Activated gamma-delta T cell (primary cell): ENCODE data around the gene NUP210.

Experiments used
- DNase-seq: peaks from one replicate; lab custom pipeline; 2025; lab: John Stamatoyannopoulos, UW

The NUP210 gene

DNA sequence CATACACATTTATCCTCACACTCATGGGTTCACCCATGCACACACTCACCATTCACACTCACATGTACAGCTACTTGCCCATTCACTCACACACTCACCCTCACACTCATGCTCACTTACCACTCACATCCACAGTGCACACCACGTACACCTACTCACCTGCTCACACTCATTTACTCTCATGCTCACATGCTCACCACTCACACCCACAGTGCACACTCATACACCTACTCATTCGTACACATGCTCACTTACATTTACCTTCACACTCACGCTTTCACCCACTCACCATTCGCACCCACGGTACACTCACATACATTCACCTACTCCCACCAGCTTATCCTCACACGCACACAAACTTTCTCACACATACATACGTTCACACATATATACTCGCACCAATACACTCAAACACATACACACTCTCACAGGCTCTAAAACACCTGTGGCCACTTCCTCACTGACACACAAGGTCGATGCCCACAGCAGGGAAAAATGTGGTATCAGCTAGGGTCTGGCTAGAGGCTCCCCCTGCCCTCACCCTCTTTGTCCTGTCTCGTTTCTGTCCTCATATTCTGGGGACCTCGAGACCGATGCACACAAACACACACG lies 46.0 kb downstream of the NUP210 start:
- no peak for DNase-seq

DNA sequence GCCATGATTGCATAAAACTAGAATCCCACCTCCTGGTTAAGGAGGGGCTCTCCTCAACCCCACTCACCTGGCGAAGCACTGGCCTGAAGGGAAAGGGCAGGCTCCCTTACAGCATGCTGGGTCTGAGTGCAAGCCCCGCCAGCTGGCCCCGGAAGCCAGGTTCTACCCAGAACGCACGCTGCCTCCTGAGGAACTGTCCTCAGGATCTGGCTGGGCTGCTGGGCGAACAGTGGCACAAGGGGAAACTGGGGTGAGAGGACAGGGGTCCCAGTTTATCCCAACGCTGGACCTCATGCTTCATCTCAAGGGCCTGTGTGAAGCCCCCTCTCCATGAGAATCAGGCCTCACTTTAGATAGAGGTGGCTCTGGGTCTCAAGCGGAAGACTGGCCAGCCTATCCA lies 47.5 kb downstream of the NUP210 start:
- DNase-seq: no peak

DNA sequence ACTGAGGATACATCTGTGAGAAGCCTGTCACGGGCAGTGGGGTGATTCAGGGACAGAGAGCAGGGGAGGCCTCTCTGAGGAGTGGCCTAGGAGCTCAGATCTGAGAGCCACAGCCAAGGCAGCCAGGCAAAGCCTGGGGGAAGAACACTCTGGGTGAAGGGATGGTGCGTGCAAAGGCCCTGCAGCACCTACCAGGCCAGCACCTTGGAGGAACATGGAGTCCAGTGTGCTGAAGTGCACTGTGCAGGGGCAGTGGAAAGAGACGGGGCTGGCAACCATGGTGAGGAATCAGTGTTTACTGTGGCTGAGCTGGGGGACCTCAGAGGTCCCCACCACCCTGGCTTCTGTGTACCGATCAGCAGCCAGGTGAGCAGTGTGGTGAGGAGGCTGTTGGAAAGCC lies 48.0 kb downstream of the NUP210 start:
- DNase-seq: no peak

DNA sequence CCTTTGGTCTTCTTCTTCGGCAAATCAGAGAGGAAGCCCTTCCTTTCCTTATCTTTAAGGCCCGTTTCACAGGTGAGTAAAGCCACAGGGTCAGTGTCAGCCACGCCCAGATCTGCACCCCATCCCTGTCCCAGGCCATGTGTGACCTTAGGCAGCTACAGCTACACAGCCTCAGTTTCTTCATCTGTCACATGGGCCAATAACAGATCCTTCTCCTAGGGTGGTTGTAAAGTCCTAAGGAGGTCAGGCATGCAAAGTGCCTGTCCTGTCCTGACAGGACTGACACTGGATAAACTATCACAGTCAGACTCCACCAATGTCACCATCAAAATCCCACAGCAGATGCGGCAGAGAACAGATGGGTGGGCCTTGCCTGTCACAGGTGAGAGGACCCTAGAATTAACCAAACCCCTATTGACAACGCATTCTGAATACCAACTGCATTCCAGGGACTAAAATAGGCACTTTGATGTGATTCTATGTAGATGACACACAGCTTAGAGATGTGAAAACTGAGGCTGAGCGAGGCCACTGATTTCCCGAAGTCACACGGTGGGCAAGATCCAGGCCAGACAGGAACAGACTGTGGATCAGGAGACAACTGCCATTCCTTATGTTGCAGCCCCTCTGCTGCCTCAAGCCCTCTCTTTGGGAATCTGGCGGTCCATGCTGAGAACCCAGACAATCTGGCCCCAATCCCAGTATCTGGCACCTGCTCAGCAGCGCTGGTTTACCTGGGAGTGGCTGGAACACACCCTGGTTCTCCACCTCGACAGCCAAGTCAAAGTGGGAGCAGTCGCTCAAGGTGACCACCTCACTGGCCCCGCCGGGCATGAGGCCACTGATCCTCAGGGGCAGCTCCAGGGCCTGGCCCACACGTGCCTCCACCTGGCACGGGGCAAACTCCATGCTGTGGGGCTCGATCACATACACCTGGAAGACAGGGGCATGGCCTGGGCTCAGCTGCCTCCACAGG lies 48.7 kb downstream of the NUP210 start:
- no peak for DNase-seq

DNA sequence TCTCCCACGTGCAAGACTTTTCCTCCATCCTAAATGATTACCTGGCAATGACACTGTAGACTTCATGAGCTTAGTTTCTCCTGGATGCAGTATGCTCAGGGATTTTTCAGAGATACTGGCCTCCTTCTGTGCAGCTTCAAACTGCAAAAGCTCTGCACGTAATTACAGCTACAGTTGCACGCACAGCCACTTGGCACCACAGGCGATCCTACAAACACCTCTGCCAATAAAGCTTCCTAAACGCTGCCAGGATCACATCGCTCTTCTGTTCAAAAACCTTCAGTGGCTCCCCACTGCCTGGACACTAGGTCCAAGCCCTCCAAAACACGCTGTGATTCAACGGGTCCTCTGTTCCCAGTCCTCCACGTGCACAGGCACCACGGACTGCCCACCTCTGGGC lies 49.5 kb downstream of the NUP210 start:
- no peak for DNase-seq

DNA sequence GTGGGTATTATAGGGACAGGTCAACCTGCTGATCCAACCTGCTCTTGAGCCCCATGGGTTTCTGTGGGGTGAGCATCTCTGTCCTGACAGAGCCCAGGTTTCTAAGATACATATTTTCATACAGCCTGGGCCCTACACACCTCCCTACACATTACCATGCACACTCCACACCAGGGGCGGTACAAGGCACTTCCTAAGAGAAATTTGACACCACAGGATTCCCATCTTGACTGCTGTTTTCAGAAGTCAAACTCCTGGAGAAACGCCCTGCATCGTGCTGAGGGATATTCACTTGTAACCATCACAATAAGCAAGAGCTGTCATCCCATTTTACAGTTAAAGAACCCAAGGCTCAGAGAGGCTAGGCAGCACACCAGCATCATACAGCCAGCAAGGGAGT lies 50.1 kb downstream of the NUP210 start:
- DNase-seq: no peak

DNA sequence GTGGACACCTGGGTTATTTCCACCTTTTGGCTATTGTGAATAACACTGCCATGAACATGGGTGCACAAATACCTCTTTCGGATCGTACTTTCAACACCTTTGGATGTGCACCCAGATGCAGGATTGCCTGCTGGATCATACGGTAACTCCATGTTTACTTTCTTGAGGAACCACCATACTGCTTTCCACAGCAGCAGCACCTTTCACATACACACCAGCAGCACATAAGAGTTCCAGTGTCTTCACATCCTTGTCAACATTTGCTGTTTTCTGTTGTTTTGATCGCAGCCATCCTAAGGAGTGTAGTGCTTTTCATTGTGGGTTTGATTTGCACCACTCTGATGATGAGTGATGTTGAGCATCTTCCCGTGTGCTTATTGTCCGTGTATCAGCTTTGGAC lies 51.3 kb downstream of the NUP210 start:
- no peak for DNase-seq

DNA sequence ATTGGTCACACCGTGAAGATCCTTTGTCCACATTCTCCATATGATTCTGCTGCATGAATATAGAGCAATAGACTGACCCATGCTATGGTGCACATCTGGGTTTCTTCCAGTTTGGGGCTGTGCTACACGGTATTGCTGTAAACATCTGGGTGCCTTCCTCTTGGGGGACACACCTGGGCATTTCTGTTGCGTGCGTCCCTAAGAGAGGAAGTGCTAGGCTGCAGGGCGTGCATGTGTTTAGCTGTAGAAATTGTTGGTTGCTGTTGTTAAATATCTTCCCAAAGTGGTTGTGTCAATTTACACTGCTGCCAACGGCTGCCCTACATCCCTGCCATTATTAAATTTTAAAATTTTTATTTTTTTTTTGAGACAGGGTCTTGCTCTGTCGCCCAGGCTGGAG lies 52.4 kb downstream of the NUP210 start:
- DNase-seq: no peak

DNA sequence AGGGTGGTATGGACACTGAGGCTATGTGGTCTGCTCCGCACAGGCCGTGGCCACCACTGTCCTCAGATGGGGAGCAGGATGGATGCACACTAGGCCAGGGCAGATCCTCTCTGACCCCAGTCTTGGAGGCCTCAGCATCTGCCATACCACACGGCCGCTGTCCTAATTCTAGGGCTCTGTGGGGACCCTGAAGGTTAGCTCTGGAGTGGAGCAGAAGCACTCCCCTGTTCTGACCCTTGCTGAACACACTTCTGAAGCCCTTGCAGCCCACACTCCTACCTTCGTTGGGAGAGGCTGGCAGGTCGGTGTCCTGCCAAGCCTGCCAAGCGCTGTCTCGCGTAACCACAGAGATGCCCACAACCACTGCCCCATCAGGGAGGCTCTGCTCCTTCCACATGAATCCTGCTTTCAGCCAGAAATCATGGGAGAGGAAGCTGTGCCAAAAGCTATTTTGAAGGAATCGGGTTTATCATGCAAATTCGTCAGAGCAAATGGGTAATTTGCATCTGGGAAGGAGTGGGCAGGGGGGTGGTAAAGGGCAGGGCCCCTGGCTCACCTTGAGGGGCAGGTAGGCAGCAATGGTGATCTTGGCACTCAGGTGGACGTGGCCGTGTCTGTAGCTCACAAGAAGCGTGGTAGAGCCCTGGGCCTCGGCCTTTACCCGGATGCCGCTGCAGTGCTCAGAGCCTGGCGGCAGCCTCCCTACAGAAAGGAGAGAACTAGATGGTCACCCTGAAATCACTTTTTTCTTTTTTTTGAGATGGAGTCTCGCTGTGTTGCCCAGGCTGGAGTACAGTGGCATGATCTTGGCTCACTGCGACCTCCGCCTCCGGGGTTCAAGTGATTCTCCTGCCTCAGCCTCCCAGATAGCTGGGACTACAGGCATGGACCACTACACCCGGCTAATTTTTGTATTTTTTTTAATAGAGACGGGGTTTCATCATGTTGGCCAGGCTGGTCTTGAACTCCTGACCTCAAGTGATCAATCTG lies 54.4 kb downstream of the NUP210 start:
- no peak for DNase-seq

DNA sequence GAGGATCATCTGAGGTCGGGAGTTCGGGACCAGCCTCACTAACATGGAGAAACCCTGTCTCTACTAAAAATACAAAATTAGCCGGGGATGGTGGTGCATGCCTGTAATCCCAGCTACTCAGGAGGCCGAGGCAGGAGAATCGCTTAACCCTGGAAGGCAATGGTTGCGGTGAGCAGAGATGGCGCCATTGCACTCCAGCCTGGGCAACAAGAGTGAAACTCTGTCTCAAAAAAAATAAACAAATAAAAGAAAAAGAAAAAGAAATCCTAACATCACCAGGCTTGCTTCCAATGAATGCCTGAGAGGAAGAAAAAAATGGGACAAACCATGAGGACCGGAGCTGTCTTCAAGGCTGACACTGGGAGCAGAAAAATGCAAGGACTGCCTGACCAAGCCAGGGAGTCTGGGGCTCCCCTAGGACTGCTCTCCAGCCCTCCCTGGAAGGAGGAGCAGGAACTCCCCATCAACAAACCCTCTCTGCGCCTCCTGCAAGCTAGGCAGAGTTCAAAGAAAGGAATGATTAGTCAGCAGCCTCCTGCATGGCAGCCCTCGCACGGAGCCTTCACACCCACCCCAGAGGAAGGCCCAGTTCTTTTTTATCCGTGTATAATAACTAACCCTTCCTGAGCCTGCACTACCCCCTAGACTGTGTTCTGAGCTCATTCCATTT lies 55.4 kb downstream of the NUP210 start:
- DNase-seq: no peak

- DNase-seq: no peak
Measured at GRCh38 chr3:13362551-13362950, 57.6 kb downstream of the NUP210 start.

DNA sequence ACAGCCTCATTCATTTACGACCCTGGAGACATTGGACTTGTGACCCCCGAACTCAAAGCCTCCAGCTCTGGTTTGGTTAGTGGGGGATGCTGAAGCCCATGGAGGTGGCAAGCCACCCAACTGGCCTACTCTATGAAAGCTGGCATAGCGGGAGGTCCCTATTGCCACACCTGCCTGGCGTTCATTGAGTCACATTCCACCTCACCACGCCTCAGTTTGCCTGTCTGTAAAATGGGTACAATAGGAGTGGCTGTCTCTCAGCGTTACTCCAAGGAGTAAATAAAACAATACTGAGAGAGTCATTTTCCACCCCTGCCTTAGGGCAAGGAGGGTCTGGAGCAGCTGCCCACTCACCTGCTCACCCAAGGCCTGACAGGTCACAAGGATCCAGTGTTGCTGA lies 60.2 kb downstream of the NUP210 start:
- no peak for DNase-seq

DNA sequence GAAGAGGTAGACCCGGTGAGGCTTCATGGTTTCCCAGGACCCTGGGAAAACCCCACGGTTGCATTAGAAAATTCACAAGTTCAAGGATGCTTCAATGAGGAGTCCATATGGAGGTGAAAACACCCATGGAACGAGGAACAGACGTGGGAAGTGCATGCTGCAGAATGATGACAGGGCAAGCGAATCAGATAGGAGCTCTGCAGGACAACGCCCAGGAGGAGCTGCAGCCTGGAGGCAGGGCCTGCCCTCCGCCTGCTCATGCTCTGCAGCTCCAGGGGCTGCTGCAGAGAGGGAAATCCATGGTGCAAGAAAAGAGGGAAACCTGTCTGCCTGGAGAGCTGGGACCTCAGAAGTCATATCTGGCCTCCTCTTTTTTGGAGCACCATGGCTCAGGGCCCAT lies 61.5 kb downstream of the NUP210 start:
- no peak for DNase-seq

GRCh38 chr3:13358051-13358450 lies 62.1 kb downstream of the NUP210 start:
- DNase-seq: no peak

DNA sequence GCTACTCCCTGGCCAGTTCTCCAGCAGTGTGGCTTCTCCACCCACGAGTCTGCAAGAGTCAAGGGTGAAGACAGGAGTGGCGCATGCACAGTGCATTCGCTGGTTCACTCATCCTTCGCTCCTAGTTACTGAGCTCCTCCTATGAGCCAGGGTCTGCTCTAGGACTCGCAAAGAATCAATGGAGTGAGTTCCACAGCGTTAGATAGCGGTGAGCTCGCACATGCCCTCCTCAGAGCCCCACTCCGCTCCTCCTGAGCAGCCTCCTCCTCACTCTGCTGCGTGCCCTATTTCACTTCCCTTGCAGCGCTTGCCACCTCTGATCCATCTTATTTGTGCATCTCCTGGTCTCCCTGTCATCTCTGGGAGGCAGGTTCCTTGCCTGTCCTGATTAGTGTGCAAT lies 63.0 kb downstream of the NUP210 start:
- DNase-seq: no peak

GRCh38 chr3:13353936-13354542 lies 66.1 kb downstream of the NUP210 start:
- no peak for DNase-seq

DNA sequence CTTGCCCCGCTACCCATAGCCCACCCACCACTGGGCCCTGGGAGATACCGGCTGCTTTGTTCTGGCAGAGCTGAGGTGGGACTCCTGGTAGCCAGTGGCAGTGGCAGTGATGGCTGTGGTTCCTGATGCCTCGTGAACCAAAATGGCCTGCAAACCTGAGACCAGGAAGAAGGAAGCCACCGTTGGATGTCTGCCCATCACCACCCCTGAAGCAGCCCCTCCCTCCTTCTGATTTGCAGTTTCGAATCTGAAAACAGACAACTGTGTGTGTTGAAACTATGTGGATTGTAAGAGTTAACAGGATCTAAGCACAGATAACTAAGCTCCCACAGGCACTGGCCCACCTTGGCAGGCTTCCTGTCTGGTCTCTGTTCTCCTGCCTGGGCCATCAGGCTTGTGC lies 66.6 kb downstream of the NUP210 start:
- DNase-seq: no peak

DNA sequence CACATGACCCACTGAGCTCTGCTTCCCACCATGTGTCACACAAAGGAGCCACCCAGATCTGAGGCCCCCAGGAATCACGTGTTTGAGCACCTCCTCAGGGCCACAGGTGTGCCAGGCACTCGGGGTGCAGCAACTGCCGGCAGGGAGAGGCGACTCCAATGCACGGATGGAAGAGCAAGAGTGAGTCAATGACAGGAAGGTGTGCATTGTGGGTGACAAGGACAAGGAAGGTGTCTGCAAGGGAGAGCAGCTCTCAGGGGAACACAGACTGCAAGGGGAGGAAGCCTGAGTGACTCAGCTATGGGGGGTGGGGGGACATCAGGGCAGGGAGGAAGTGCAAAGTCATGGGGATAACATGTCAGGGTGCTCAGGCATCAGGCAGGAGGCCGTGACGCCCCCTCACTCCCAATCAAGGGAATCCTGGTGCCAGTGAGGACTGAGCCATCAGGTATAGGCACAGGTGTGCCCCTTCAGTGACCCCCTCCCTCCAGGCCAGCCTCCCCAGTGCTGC lies 67.4 kb downstream of the NUP210 start:
- DNase-seq: no peak

- DNase-seq: no peak
Measured at GRCh38 chr3:13349823-13350222, 70.3 kb downstream of the NUP210 start.

GRCh38 chr3:13348661-13349396 lies 71.3 kb downstream of the NUP210 start:
- no peak for DNase-seq
